HepG2 (cell line): ENCODE measurements around the gene TEKT1. TPM values are rescaled to one million over a fixed set of nuclear protein-coding genes. Genes with fewer than 3 reads are reported as not detected.
A peak's percentile ranks its signal among the peaks of the same experiment; 100 is the strongest.

Source experiments
- ATAC-seq: fragments of 200-7000 bp; cut with Tn5 transposase; 3 replicates; pipeline ENCODE4 v1.9.1; 2020; ENCODE audit warnings: mild to moderate bottlenecking, moderate library complexity
- BruUV-seq: library from RNA; stranded (reverse); fragments of 400-500 nt; replicated peaks from 2 replicates; lab custom pipeline; 2021; lab: Mats Ljungman, UMichigan
- CTCF ChIA-PET: fragments of 300-600 bp; formaldehyde crosslinking; extraction: SDS; loops from one replicate; lab custom pipeline; 2021; ENCODE audit warnings: low total read pairs, inconsistent platforms, low intra/inter-chr PET ratio; lab: Yijun Ruan, JAX
- POLR2A ChIA-PET: fragments of 350-600 bp; sonication (Branson Sonifier 250); formaldehyde crosslinking; loops from one replicate; lab custom pipeline; 2020; ENCODE audit warnings: antibody characterized with exemption, inconsistent platforms; lab: Yijun Ruan, JAX
- DNase-seq: peaks from one replicate; pipeline ENCODE4 v3.0.0-alpha.2; 2015; ENCODE audit warnings: low spot score
- FAIRE-seq: peaks from 3 replicates; lab custom pipeline; 2011; peaks lifted over from hg19 to GRCh38; lab: Jason Lieb, UNC
- H2AFZ ChIP-seq: one replicate; pipeline ENCODE4 v1.6.1; 2011; ENCODE audit warnings: low read length, inconsistent platforms
- H3K27ac ChIP-seq: fragments of 300-600 bp; 3 replicates; pipeline ENCODE4 v1.8.0; 2011; ENCODE audit warnings: mixed run types, mild to moderate bottlenecking, mixed read lengths, low read length, inconsistent platforms; ENCODE audit not compliant: insufficient read depth; ENCODE audit errors: extremely low read length
- H3K27me3 ChIP-seq, 2 experiments: fragments of 200-600 bp in 1 of 2; 2 replicates in 1 of 2; 3 replicates in 1 of 2; pipeline versions ENCODE4 v1.6.0 to v1.8.0; 2011; ENCODE audit warnings: low read length in 2 of 2, mild to moderate bottlenecking in 2 of 2, moderate library complexity in 2 of 2, inconsistent platforms in 1 of 2; ENCODE audit not compliant: insufficient read depth in 2 of 2, control insufficient read depth in 1 of 2
- H3K36me3 ChIP-seq, 2 experiments: fragments of 200-600 bp in 1 of 2; replicated peaks in 1 of 2; 2 replicates in 1 of 2; 3 replicates in 1 of 2; pipeline versions ENCODE4 v1.5.1 to v1.8.0; 2011; ENCODE audit warnings: low read length in 2 of 2, inconsistent platforms in 1 of 2; ENCODE audit not compliant: insufficient read depth in 2 of 2, control insufficient read depth in 1 of 2
- H3K4me1 ChIP-seq: 2 replicates; pipeline ENCODE4 v1.5.1; 2012; ENCODE audit warnings: low read length, inconsistent platforms; ENCODE audit not compliant: insufficient read depth
- H3K4me2 ChIP-seq: 2 replicates; pipeline ENCODE4 v1.6.0; 2011; ENCODE audit warnings: low read depth, low read length, inconsistent platforms
- H3K4me3 ChIP-seq, 3 experiments: fragments of 200-600 bp in 1 of 3; sonication (generic), shearing (Covaris generic) in 1 of 3; replicated peaks in 1 of 3; 2 replicates each; pipeline ENCODE4 v1.5.1; 2011 to 2016; ENCODE audit warnings: low read length in 3 of 3, inconsistent platforms in 2 of 3, low read depth in 2 of 3, mild to moderate bottlenecking in 2 of 3, control low read depth in 1 of 3, mixed read lengths in 1 of 3; ENCODE audit not compliant: insufficient read depth in 1 of 3
- H3K79me2 ChIP-seq: one replicate; pipeline ENCODE4 v1.6.1; 2011; ENCODE audit warnings: low read length, inconsistent platforms; ENCODE audit not compliant: insufficient read depth
- H3K9ac ChIP-seq: 2 replicates; pipeline ENCODE4 v1.6.0; 2011; ENCODE audit warnings: mild to moderate bottlenecking, low read depth, low read length, inconsistent platforms; ENCODE audit not compliant: insufficient read depth
- H3K9me3 ChIP-seq: 2 replicates; pipeline ENCODE4 v1.5.1; 2012; ENCODE audit warnings: mild to moderate bottlenecking, low read length
- H4K20me1 ChIP-seq: 2 replicates; pipeline ENCODE4 v1.6.0; 2011; ENCODE audit warnings: inconsistent platforms, mild to moderate bottlenecking, low read length, moderate library complexity; ENCODE audit not compliant: insufficient read depth
- DZIP1 ChIP-seq: sonication (generic); formaldehyde crosslinking; IDR thresholded peaks from 2 replicates; pipeline ENCODE4 v1.5.0; 2020; ENCODE audit warnings: mild to moderate bottlenecking, missing genetic modification reagents
- HES4 ChIP-seq: sonication (generic); formaldehyde crosslinking; IDR thresholded peaks from 2 replicates; pipeline ENCODE4 v1.9.0; 2021; ENCODE audit warnings: mild to moderate bottlenecking, missing genetic modification reagents, borderline replicate concordance
- NFIB ChIP-seq: sonication (generic); formaldehyde crosslinking; IDR thresholded peaks from 2 replicates; pipeline ENCODE4 v1.9.0; 2021; ENCODE audit warnings: missing genetic modification reagents, mild to moderate bottlenecking, borderline replicate concordance
- ONECUT2 ChIP-seq: sonication (generic); formaldehyde crosslinking; IDR thresholded peaks from 2 replicates; pipeline ENCODE4 v1.4.0; 2020; ENCODE audit warnings: missing genetic modification reagents
- PHF21A ChIP-seq: sonication (generic); formaldehyde crosslinking; IDR thresholded peaks from 2 replicates; pipeline ENCODE4 v1.5.0; 2020; ENCODE audit warnings: mild to moderate bottlenecking, missing genetic modification reagents
- RBFOX2 ChIP-seq: fragments of 200-400 bp; formaldehyde crosslinking; IDR thresholded peaks from 2 replicates; pipeline ENCODE4 v1.6.1; 2017; ENCODE audit warnings: low read depth, mild to moderate bottlenecking, low read length
- XBP1 ChIP-seq: sonication (generic); formaldehyde crosslinking; IDR thresholded peaks from 2 replicates; pipeline ENCODE4 v1.5.0; 2020; ENCODE audit warnings: missing genetic modification reagents
- ZBTB34 ChIP-seq: sonication (generic); formaldehyde crosslinking; IDR thresholded peaks from 2 replicates; pipeline ENCODE4 v1.8.0; 2022; ENCODE audit warnings: mild to moderate bottlenecking, missing genetic modification reagents
- ZFP90 ChIP-seq: sonication (generic); formaldehyde crosslinking; IDR thresholded peaks from 2 replicates; pipeline ENCODE4 v1.8.0; 2022; ENCODE audit warnings: missing genetic modification reagents, mild to moderate bottlenecking, inconsistent platforms, borderline replicate concordance
- ZNF678 ChIP-seq: sonication (generic); formaldehyde crosslinking; IDR thresholded peaks from 2 replicates; pipeline ENCODE4 v1.4.0; 2020; ENCODE audit warnings: mild to moderate bottlenecking, missing genetic modification reagents
- WGBS: methylation state at CpG from one replicate; pipeline ENCODE4 v1.1.6; 2017; ENCODE audit warnings: low lambda C conversion rate; 5-methylcytosine and 5-hydroxymethylcytosine counted together
- in situ Hi-C: cut with HindIII; loops from 2 replicates; pipeline ENCODE4 v1.10.0; 2017; ENCODE audit warnings: low pct_unique_long_range_greater_than_20kb; ENCODE audit not compliant: extremely low pct_ligation_motif_present
- intact Hi-C: fragments of 100-400 bp; cut with micrococcal nuclease; formaldehyde crosslinking; loops from one replicate; pipeline ENCODE4 v1.10.0; 2022; ENCODE audit not compliant: unreplicated experiment
- polyA plus RNA-seq, 8 experiments: library from polyadenylated mRNA; depleted of rRNA in 3 of 8; stranded (reverse) in 7 of 8; unstranded in 1 of 8; fragments of >200 nt; fragmentation: Illumina TruSeq in 4 of 8; extraction: Trizol in 4 of 8; gene quantifications; 2 replicates each; pipeline versions ENCODE4 v1.2.1 to v1.2.3, GENCODE V29; 2011 to 2016; ENCODE audit warnings: low read depth in 4 of 8, missing spikeins in 1 of 8, mixed read lengths in 1 of 8; ENCODE audit not compliant: insufficient read depth in 1 of 8
- total RNA-seq, 5 experiments: library from RNA; depleted of rRNA; stranded (reverse); fragments of >200 nt; fragmentation: Illumina TruSeq; extraction: Trizol; gene quantifications; 2 replicates each; pipeline ENCODE4 v1.2.3, GENCODE V29; 2016; ENCODE audit warnings: low read depth in 1 of 5

TEKT1 gene
- total and polyA plus RNA-seq, 2 of the 13 experiments (the other 11 are each of a cell fraction or from before 2014, with no cell fraction given) = not detected

- Histone ChIP-seq H3K4me3 (peak overlapping the region in 2 of 3 experiments; percentile 59 to 60; a peak in 5 of 6 replicates), H3K4me1 (peaks cover 45% of the 10 kb centered on the region), H3K9ac (peak overlapping the region; percentile 61; the same call in 1 of the 2 replicates), H3K79me2 (no peaks in the 10 kb centered on the region), H3K9me3 (no peaks in the 10 kb centered on the region), H3K27ac (no peak overlapping the region), H3K36me3 (no peaks in the 10 kb centered on the region), H4K20me1 (no peaks in the 10 kb centered on the region), H2AFZ (no peak overlapping the region), H3K27me3 (no peaks in the 10 kb centered on the region), H3K4me2 (peak overlapping the region; percentile 76)
- in situ Hi-C loops = no loop called here
- FAIRE-seq = no peak
- ChIA-PET CTCF (no interaction called here), POLR2A (interaction anchor here (1.0 to 1.3 kb wide), 3 partner anchors 43 to 279 kb away, joined by 3 to 6 read pairs (median 4); partner anchors contain the start of genes SLC13A5 and SLC16A13)
- WGBS = 97% methylated on average over 10 of the region's 13 CpGs
- intact Hi-C loops = no loop called here
- TF ChIP-seq ZFP90 (no peak), PHF21A (CRISPR knock-in tag) (no peak), DZIP1 (CRISPR knock-in tag) (no peak), ONECUT2 (CRISPR knock-in tag) (no peak), XBP1 (CRISPR knock-in tag) (no peak), RBFOX2 (no peak), HES4 (no peak), ZNF678 (CRISPR knock-in tag) (no peak), NFIB (CRISPR knock-in tag) (no peak), ZBTB34 (CRISPR knock-in tag) (no peak)
- BruUV-seq = no TSS peak
- no peak for DNase-seq
- ATAC-seq = no peak
These were observed 75.0 kb downstream of the TEKT1 start for GRCh38 chr17:6756425-6757031.
